Ishikawa (cell line): ENCODE results near the gene MEIS1.

ENCODE experiments used
- CEBPB ChIP-seq: IDR thresholded peaks from 2 replicates; pipeline ENCODE4 v1.6.1; 2012
- CREB1 ChIP-seq: IDR thresholded peaks from 2 replicates; pipeline ENCODE4 v1.6.1; 2012; ENCODE audit warnings: low read depth
- EGR1 ChIP-seq: IDR thresholded peaks from 2 replicates; pipeline ENCODE4 v1.6.1; 2012
- EP300 ChIP-seq: IDR thresholded peaks from 2 replicates; pipeline ENCODE4 v1.6.1; 2012; ENCODE audit warnings: borderline replicate concordance
- MAX ChIP-seq: IDR thresholded peaks from 2 replicates; pipeline ENCODE4 v1.6.1; 2012
- NFIC ChIP-seq: IDR thresholded peaks from 2 replicates; pipeline ENCODE4 v1.6.1; 2012
- RAD21 ChIP-seq: IDR thresholded peaks from 2 replicates; pipeline ENCODE4 v1.6.1; 2012; ENCODE audit warnings: low read depth
- TAF1 ChIP-seq: IDR thresholded peaks from 2 replicates; pipeline ENCODE4 v1.6.1; 2012; ENCODE audit warnings: low read depth, mild to moderate bottlenecking
- TCF12 ChIP-seq: IDR thresholded peaks from 2 replicates; pipeline ENCODE4 v1.6.1; 2012; ENCODE audit warnings: low read depth
- TEAD4 ChIP-seq: IDR thresholded peaks from 2 replicates; pipeline ENCODE4 v1.6.1; 2012
- YY1 ChIP-seq: IDR thresholded peaks from 2 replicates; pipeline ENCODE4 v1.6.1; 2012; ENCODE audit warnings: low read depth
- ZBTB7A ChIP-seq: IDR thresholded peaks from 2 replicates; pipeline ENCODE4 v1.6.1; 2012; ENCODE audit warnings: low read depth
- TF ChIP-seq, protein P1 (sequence below): IDR thresholded peaks from 2 replicates; pipeline ENCODE4 v1.6.1; 2012; ENCODE audit warnings: low read depth, mild to moderate bottlenecking
- TF ChIP-seq, protein P2 (sequence below): IDR thresholded peaks from 2 replicates; pipeline ENCODE4 v1.6.1; 2012

DNA sequence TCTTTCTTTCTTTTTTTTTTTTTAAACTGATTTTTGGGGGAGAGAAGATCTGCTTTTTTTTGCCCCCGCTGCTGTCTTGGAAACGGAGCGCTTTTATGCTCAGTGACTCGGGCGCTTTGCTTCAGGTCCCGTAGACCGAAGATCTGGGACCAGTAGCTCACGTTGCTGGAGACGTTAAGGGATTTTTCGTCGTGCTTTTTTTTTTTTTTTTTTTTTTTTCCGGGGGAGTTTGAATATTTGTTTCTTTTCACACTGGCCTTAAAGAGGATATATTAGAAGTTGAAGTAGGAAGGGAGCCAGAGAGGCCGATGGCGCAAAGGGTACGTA, 587 bp downstream of the MEIS1 start:
- TF ChIP-seq RAD21, result no peak
- TF ChIP-seq TCF12, result no peak
- TF ChIP-seq, protein P1, sequence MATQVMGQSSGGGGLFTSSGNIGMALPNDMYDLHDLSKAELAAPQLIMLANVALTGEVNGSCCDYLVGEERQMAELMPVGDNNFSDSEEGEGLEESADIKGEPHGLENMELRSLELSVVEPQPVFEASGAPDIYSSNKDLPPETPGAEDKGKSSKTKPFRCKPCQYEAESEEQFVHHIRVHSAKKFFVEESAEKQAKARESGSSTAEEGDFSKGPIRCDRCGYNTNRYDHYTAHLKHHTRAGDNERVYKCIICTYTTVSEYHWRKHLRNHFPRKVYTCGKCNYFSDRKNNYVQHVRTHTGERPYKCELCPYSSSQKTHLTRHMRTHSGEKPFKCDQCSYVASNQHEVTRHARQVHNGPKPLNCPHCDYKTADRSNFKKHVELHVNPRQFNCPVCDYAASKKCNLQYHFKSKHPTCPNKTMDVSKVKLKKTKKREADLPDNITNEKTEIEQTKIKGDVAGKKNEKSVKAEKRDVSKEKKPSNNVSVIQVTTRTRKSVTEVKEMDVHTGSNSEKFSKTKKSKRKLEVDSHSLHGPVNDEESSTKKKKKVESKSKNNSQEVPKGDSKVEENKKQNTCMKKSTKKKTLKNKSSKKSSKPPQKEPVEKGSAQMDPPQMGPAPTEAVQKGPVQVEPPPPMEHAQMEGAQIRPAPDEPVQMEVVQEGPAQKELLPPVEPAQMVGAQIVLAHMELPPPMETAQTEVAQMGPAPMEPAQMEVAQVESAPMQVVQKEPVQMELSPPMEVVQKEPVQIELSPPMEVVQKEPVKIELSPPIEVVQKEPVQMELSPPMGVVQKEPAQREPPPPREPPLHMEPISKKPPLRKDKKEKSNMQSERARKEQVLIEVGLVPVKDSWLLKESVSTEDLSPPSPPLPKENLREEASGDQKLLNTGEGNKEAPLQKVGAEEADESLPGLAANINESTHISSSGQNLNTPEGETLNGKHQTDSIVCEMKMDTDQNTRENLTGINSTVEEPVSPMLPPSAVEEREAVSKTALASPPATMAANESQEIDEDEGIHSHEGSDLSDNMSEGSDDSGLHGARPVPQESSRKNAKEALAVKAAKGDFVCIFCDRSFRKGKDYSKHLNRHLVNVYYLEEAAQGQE, result no peak
- TF ChIP-seq TAF1, result no peak
- no peak for TF ChIP-seq YY1
- TF ChIP-seq, protein P2, sequence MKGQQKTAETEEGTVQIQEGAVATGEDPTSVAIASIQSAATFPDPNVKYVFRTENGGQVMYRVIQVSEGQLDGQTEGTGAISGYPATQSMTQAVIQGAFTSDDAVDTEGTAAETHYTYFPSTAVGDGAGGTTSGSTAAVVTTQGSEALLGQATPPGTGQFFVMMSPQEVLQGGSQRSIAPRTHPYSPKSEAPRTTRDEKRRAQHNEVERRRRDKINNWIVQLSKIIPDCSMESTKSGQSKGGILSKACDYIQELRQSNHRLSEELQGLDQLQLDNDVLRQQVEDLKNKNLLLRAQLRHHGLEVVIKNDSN, result no peak
- no peak for TF ChIP-seq TEAD4
- TF ChIP-seq EGR1, result no peak
- no peak for TF ChIP-seq CEBPB
- no peak for TF ChIP-seq CREB1
- TF ChIP-seq MAX, result no peak
- no peak for TF ChIP-seq EP300
- no peak for TF ChIP-seq ZBTB7A
- TF ChIP-seq NFIC, result no peak
